Panc1 (cell line): ENCODE results near the gene CDK11B. TPM values are rescaled to one million over a fixed set of nuclear protein-coding genes. Genes with fewer than 3 reads are reported as not detected.

Experiments used
- ATAC-seq: fragments of 200-7000 bp; cut with Tn5 transposase; 2 replicates; pipeline ENCODE4 v1.9.1; 2020; ENCODE audit warnings: mild to moderate bottlenecking, moderate library complexity
- BruUV-seq: library from RNA; stranded (reverse); fragments of 400-500 nt; replicated peaks from 2 replicates; lab custom pipeline; 2021; lab: Mats Ljungman, UMichigan
- CTCF ChIA-PET: fragments of 300-600 bp; sonication (Branson Sonifier 250); formaldehyde crosslinking; loops from one replicate; lab custom pipeline; 2022; ENCODE audit warnings: antibody characterized with exemption; lab: Charles Lee
- POLR2A ChIA-PET: fragments of 300-600 bp; sonication (Branson Sonifier 250); formaldehyde crosslinking; loops from one replicate; lab custom pipeline; 2022; ENCODE audit warnings: antibody characterized with exemption; lab: Charles Lee
- DNase-seq: peaks from one replicate; pipeline ENCODE4 v3.0.0-alpha.2; 2010; ENCODE audit warnings: low read depth, low spot score
- H3K27ac ChIP-seq: 2 replicates; pipeline ENCODE4 v1.5.1; 2011; ENCODE audit warnings: mild to moderate bottlenecking, low read length, inconsistent platforms
- H3K27me3 ChIP-seq: fragments of 200-500 bp; sonication (Bioruptor generic); 2 replicates; pipeline ENCODE4 v1.6.0; 2014; ENCODE audit warnings: low read length, inconsistent platforms; ENCODE audit not compliant: control insufficient read depth, insufficient read depth
- H3K36me3 ChIP-seq: fragments of 200-500 bp; sonication (Bioruptor generic); 2 replicates; pipeline ENCODE4 v1.5.1; 2014; ENCODE audit warnings: inconsistent platforms, mild to moderate bottlenecking, low read length, moderate library complexity; ENCODE audit not compliant: control insufficient read depth, insufficient read depth
- H3K4me1 ChIP-seq: 2 replicates; pipeline ENCODE4 v1.5.1; 2011; ENCODE audit warnings: inconsistent platforms, mild to moderate bottlenecking, low read length, moderate library complexity; ENCODE audit not compliant: control insufficient read depth, insufficient read depth
- H3K4me3 ChIP-seq, 2 experiments: 2 replicates each; pipeline ENCODE4 v1.5.1; 2011 to 2012; ENCODE audit warnings: low read depth in 2 of 2, low read length in 2 of 2, mild to moderate bottlenecking in 2 of 2, inconsistent platforms in 1 of 2, moderate library complexity in 1 of 2
- H3K9me3 ChIP-seq: fragments of 200-500 bp; sonication (Bioruptor generic); 2 replicates; pipeline ENCODE4 v1.5.1; 2014; ENCODE audit warnings: low read depth, mild to moderate bottlenecking, inconsistent platforms, low read length, moderate library complexity; ENCODE audit not compliant: control insufficient read depth, insufficient read depth
- CTCF ChIP-seq: fragments of 450-650 bp; IDR thresholded peaks from 2 replicates; pipeline ENCODE4 v1.5.1; 2017; ENCODE audit warnings: mild to moderate bottlenecking
- POLR2AphosphoS5 ChIP-seq: IDR thresholded peaks from 2 replicates; pipeline ENCODE4 v1.6.1; 2012; ENCODE audit warnings: mild to moderate bottlenecking, low read depth, low read length, moderate library complexity
- REST ChIP-seq, 2 experiments: IDR thresholded peaks; 2 replicates each; pipeline ENCODE4 v1.6.1; 2011 to 2012; ENCODE audit warnings: low read depth in 2 of 2, control low read depth in 1 of 2, low read length in 1 of 2, mild to moderate bottlenecking in 1 of 2, moderate library complexity in 1 of 2; ENCODE audit not compliant: insufficient read depth in 1 of 2
- SIN3A ChIP-seq: IDR thresholded peaks from 2 replicates; pipeline ENCODE4 v1.6.1; 2012; ENCODE audit warnings: low read depth, mild to moderate bottlenecking, low read length, moderate library complexity, borderline replicate concordance; ENCODE audit not compliant: insufficient read depth
- TCF7L2 ChIP-seq: IDR thresholded peaks from 2 replicates; pipeline ENCODE4 v1.6.1; 2011; ENCODE audit warnings: mild to moderate bottlenecking, low read depth, low read length, inconsistent platforms
- in situ Hi-C: cut with HindIII; loops from 2 replicates; pipeline ENCODE4 v1.10.0; 2016; ENCODE audit warnings: low sequenced_read_pairs, low pct_unique_long_range_greater_than_20kb
- intact Hi-C: fragments of 100-400 bp; cut with micrococcal nuclease; formaldehyde crosslinking; loops from one replicate; pipeline ENCODE4 v1.10.0; 2022; ENCODE audit not compliant: unreplicated experiment
- total RNA-seq: library from RNA; stranded (reverse); gene quantifications from one replicate; pipeline ENCODE4 v1.2.1, GENCODE V29; 2021; ENCODE audit not compliant: unreplicated experiment

CDK11B gene
- total RNA-seq, 1 experiment from 2014 or later: 36.5 TPM

GRCh38 chr1:1623631-1624442, 35.0 kb downstream of the CDK11B start:
- H3K4me1 ChIP-seq: no peaks in the 10 kb centered on the region
- no peak overlapping the region for H3K27ac ChIP-seq
- CTCF ChIA-PET: no interaction called here
- TF ChIP-seq CTCF: no peak
- TF ChIP-seq SIN3A: no peak
- TF ChIP-seq TCF7L2: no peak
- no peak for TF ChIP-seq REST (IDR thresholded peaks at IDR 0.05; ENCODE audit: insufficient read depth in 1 of 2, low read depth in 2 of 2, low read length in 1 of 2)
- no peak for TF ChIP-seq POLR2AphosphoS5
- POLR2A ChIA-PET: no interaction called here
- ATAC-seq: no peak
- no peaks in the 10 kb centered on the region for H3K36me3 ChIP-seq
- intact Hi-C loops: no loop called here
- in situ Hi-C loops: no loop called here
- H3K27me3 ChIP-seq: no peaks in the 10 kb centered on the region
- no peak overlapping the region for H3K4me3 ChIP-seq
- no peak for DNase-seq
- BruUV-seq: no TSS peak
- H3K9me3 ChIP-seq: no peaks in the 10 kb centered on the region

- in situ Hi-C loops: no loop called here
- intact Hi-C loops: no loop called here
- no peak overlapping the region for H3K27ac ChIP-seq
- ATAC-seq (no peak), DNase-seq (no peak)
- H3K4me3 ChIP-seq: no peak overlapping the region
- ChIA-PET POLR2A (no interaction called here), CTCF (no interaction called here)
- TF ChIP-seq POLR2AphosphoS5 (no peak), REST (IDR thresholded peaks at IDR 0.05; ENCODE audit: insufficient read depth in 1 of 2, low read depth in 2 of 2, low read length in 1 of 2) (no peak), CTCF (no peak), SIN3A (no peak), TCF7L2 (no peak)
- BruUV-seq: no TSS peak
- no peaks in the 10 kb centered on the region for H3K36me3 ChIP-seq
- H3K27me3 ChIP-seq: no peaks in the 10 kb centered on the region
- no peaks in the 10 kb centered on the region for H3K4me1 ChIP-seq
- H3K9me3 ChIP-seq: no peaks in the 10 kb centered on the region
Measured at GRCh38 chr1:1623181-1623630, 35.6 kb downstream of the CDK11B start.
